Heart right ventricle (tissue), 16 donors: ENCODE results near the gene PLK1. TPM values are rescaled to one million over a fixed set of nuclear protein-coding genes. Genes with fewer than 3 reads are reported as not detected.

Experiments used
- ATAC-seq, 8 donors: fragments of 200-7000 bp; cut with Tn5 transposase; one replicate each; pipeline ENCODE4 v1.9.1; 2020; ENCODE audit warnings: mild to moderate bottlenecking in 8 of 8, moderate library complexity in 8 of 8, moderate number of reproducible peaks in 1 of 8
- DNase-seq, 2 donors: peaks; one replicate each; pipeline ENCODE4 v3.0.0-alpha.2; 2020
- H3K27ac ChIP-seq, 10 donors: fragments of 200-600 bp; sonication (generic) in 2 of 10; one replicate each; pipeline versions ENCODE4 v1.5.0 to v1.8.0; 2020 to 2022; ENCODE audit warnings: mild to moderate bottlenecking in 3 of 10
- H3K27me3 ChIP-seq, 7 donors: fragments of 200-600 bp; one replicate each; pipeline ENCODE4 v1.8.0; 2021 to 2022; ENCODE audit warnings: mild to moderate bottlenecking in 2 of 7
- H3K36me3 ChIP-seq, 9 donors: fragments of 200-600 bp; sonication (generic) in 1 of 9; one replicate each; pipeline versions ENCODE4 v1.5.0 to v1.8.0; 2020 to 2022; ENCODE audit warnings: mild to moderate bottlenecking in 2 of 9
- H3K4me1 ChIP-seq, 9 donors: fragments of 200-600 bp; sonication (generic) in 1 of 9; one replicate each; pipeline versions ENCODE4 v1.5.0 to v1.8.0; 2020 to 2022; ENCODE audit warnings: mild to moderate bottlenecking in 4 of 9
- H3K4me3 ChIP-seq, 10 donors: fragments of 200-600 bp; sonication (generic) in 2 of 10; one replicate each; pipeline versions ENCODE4 v1.5.0 to v1.8.0; 2020 to 2022; ENCODE audit warnings: mild to moderate bottlenecking in 7 of 10, moderate library complexity in 2 of 10
- H3K9me3 ChIP-seq, 11 donors: fragments of 200-600 bp in 10 of 11; sonication (generic) in 2 of 11; one replicate each; pipeline versions ENCODE4 v1.5.0 to v1.8.0; 2013 to 2022; ENCODE audit warnings: mild to moderate bottlenecking in 2 of 11, control low read depth in 1 of 11, moderate library complexity in 1 of 11
- CTCF ChIP-seq, 9 donors: fragments of 200-600 bp; sonication (generic) in 2 of 9; IDR thresholded peaks; one replicate each; pipeline versions ENCODE4 v1.5.0 to v1.8.0; 2021 to 2022; ENCODE audit warnings: antibody characterized with exemption in 9 of 9, mild to moderate bottlenecking in 5 of 9, moderate library complexity in 1 of 9
- WGBS, 2 donors: extraction: QIAGEN DNeasy Blood & Tissue Kit; methylation state at CpG; one replicate each; pipeline ENCODE4 v1.1.7; 2013; ENCODE audit warnings: inconsistent platforms in 1 of 2; 5-methylcytosine and 5-hydroxymethylcytosine counted together
- intact Hi-C, 10 donors: fragments of 100-400 bp; cut with DNase I; formaldehyde crosslinking; loops; one replicate each; pipeline versions ENCODE4 v1.11.1 to v1.14.2; 2022
- polyA plus RNA-seq, 2 donors: library from polyadenylated mRNA; stranded (reverse); fragments of 200-250 nt; gene quantifications; one replicate each; pipeline ENCODE4 v1.2.3, GENCODE V29; 2013
- total RNA-seq, 10 donors: library from RNA; stranded (reverse); fragmentation: NEBNext Ultra II Directional in 3 of 10; extraction: Animal tissue kit (Norgen Biotek cat#: 25700) in 3 of 10; gene quantifications; one replicate each; pipeline versions ENCODE4 v1.2.1 to v1.2.4, GENCODE V29; 2021 to 2023
- donor health status: Arrhythmogenic right ventricular cardiomyopathy.
- donor health status: ischemic (EF 13 %, LVEDD 7.1; RV severe dilation, severe dysfunction).
- donor health status: healthy with polysubstance abuse.
- donor health status: DM: no; HTN: yes; CAD: no.
- donor health status: DM: no; HTN: no; CAD: no.
- donor health status: ischemic (EF 25% LVEDD 6.9; RV normal size, moderate dysfunction).
- donor health status: ischemic (EF 25% LVEDD 5.7; RV mildly dilated, moderate dysfunction).
- donor health status: healthy.
- donor health status: DM: yes; HTN: yes; CAD: no.
- donor health status: Ischemic cardiomyopathy.
- donor health status: ischemic (EF 35%, LVEDD 5.7; RV mildly dilated, moderate dysfunction).
- donor health status: nonischemic (EF 11% LVEDD 7.7; RV severe dilation, severe dysfunction).
- donor health status: DM: yes; HTN: yes; CAD: no.
- donor health status: PGD.
- donor health status: ischemic (EF 29% LVEDD 5.4; RV normal size, mild dysfunction).
- donor health status: nonischemic (EF 23%, LVEDD 6.1; RV moderate dilation, normal function).

PLK1 gene
- total and polyA plus RNA-seq, 12 donors: 0.32 to 6.0 (median 0.97) TPM

DNA sequence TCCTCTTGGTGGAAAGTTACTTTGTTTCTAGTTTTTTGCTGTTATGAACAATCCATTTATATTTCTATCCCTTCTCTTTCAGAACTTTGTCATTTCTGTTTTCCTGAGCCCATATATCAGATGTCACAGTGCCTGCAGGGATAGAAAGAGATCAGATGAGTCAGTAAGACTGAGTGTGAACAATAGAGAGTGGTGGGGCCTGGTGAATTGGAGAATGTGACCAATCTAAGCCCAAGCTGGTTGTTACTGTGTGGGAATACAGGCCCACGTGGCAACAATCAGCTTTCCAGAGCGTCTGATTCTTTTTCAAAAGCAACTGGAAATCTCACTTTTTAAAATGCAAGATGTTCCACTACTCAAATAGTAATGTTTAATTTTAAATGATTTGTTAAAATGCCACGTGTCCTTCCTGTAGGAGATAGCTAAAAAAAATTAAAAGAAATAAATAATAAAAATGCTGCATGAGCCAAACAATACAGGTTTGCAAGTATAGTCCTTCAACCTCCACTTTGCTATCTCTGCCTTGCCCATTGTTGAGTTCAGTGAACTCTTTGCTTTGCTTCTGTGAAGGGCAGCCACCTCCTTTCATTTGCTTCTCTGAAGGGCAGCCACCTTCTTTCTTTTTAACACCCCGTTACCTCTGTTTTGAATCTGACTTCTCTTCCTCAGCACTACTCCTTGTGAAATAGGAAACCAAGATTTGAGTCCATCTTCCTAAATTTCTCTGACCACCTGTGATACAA is 27.8 kb upstream of the PLK1 start:
- Histone ChIP-seq H3K4me3 (no peak overlapping the region), H3K4me1 (peaks cover 0 to 1% (median 0%) of the 10 kb centered on the region in 9 donors), H3K27ac (no peak overlapping the region), H3K9me3 (no peaks in the 10 kb centered on the region), H3K36me3 (peaks cover 0 to 95% (median 3%) of the 10 kb centered on the region in 9 donors), H3K27me3 (no peaks in the 10 kb centered on the region)
- no peak for DNase-seq
- no peak for ATAC-seq
- 84 to 91% methylated on average over 4 of the region's 4 CpGs for WGBS, 2 donors
- TF ChIP-seq CTCF (IDR thresholded peaks at IDR 0.05): no peak
- intact Hi-C loops: no loop called here

DNA sequence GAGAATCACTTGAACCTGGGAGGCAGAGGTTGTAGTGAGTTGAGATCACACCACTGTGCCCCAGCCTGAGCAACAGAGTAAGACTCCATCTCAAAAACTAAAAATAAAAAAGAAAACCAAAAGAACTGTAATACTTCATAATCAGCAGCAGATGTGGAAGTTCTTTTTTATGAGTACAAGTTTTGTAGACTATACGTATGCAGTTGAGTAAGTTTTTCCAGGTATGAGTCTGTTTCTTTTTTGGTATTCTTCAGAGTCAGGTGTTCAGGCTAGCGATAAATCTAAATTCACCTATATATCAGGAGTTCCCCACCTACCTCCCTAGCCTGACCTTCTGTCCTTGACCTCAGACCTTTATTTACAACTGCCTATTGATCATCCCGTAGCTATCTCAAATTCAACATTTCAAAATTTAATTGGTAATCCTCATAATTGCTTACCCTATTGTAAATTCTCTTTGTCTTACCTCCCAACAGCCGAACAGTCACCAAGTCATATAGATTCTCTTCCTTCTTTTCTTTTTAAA is 26.7 kb upstream of the PLK1 start:
- 97 to 98% methylated on average over 4 of the region's 4 CpGs for WGBS, 2 donors
- no peak for DNase-seq
- no peak for ATAC-seq
- intact Hi-C loops: no loop called here
- no peak overlapping the region for H3K4me3 ChIP-seq
- no peaks in the 10 kb centered on the region for H3K4me1 ChIP-seq
- TF ChIP-seq CTCF (IDR thresholded peaks at IDR 0.05): no peak
- H3K9me3 ChIP-seq: no peaks in the 10 kb centered on the region
- no peak overlapping the region for H3K27ac ChIP-seq
- peaks cover 0 to 86% (median 3%) of the 10 kb centered on the region in 9 donors for H3K36me3 ChIP-seq
- H3K27me3 ChIP-seq: no peaks in the 10 kb centered on the region

GRCh38 chr16:23663918-23664317 is 14.8 kb upstream of the PLK1 start:
- Histone ChIP-seq H3K27ac (no peak overlapping the region), H3K9me3 (no peaks in the 10 kb centered on the region), H3K4me3 (no peak overlapping the region), H3K36me3 (peaks cover 0 to 100% (median 69%) of the 10 kb centered on the region in 9 donors), H3K4me1 (no peaks in the 10 kb centered on the region), H3K27me3 (no peaks in the 10 kb centered on the region)
- DNase-seq (no peak), ATAC-seq (no peak)
- intact Hi-C loops: loop anchor here in 1 of 10 donors (10.0 kb wide), 1 partner anchor 59 kb away; no protein-coding TSS in a partner anchor
- WGBS, 2 donors: 97 to 98% methylated on average over 2 of the region's 2 CpGs
- TF ChIP-seq CTCF (IDR thresholded peaks at IDR 0.05): no peak

DNA sequence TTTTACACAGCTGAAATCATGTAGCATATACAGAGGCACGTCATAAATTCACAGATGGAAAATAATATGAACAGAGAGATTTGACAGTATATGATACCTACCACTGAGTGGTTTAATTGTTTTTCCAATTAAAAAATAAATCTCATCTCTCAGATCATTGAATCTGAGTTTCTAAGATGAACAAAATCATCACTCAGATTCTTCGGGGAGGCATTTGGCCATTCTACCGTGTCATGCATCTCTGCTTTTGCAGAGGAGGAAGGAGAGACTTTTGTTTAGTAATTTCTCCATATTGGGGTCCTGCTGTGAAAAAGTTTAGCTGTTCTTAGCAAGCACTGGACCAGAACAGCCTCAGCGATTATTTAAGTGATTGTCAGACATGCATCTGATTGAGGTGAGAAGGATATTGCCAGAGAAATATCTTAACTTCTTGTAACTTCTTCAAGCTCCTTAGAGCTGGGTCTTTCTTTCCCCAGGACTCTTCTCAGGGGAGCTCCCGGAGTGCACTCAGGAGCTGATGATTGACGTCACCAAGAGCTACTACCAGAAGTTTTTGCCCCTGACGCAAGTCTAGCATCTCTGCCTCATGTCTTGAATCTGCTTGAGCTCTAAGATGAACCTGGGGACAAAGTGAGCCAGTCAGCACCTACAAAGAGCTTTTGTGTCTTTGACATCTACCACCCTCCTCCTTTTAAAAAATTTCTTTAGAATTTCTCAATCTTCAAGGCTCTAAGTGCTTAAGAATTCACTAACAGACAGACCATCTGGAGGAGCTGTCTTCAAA is 11.9 kb upstream of the PLK1 start:
- Histone ChIP-seq H3K9me3 (no peaks in the 10 kb centered on the region), H3K36me3 (peaks cover 0 to 100% (median 54%) of the 10 kb centered on the region in 9 donors), H3K27me3 (no peaks in the 10 kb centered on the region), H3K27ac (no peak overlapping the region), H3K4me1 (peaks cover 0 to 2% (median 0%) of the 10 kb centered on the region in 9 donors), H3K4me3 (no peak overlapping the region)
- ATAC-seq (no peak), DNase-seq (no peak)
- no peak for TF ChIP-seq CTCF (IDR thresholded peaks at IDR 0.05)
- 88% methylated on average over 7 of the region's 7 CpGs for WGBS, 2 donors
- intact Hi-C loops: loop anchor here in 1 of 10 donors (10.0 kb wide), 1 partner anchor 62 kb away; no protein-coding TSS in a partner anchor
